Astrocyte of the spinal cord (primary cell): ENCODE results near the gene DRD1.
"Not testable (repeated sequence)": the region's sequence is repeated elsewhere in the genome, so short reads cannot be mapped to it uniquely, and the experiment has no call there.

Source experiments
- DNase-seq: peaks from one replicate; pipeline ENCODE4 v3.0.0; 2011; ENCODE audit warnings: low read depth, low spot score
- H3K4me3 ChIP-seq: 2 replicates; pipeline ENCODE4 v1.5.1; 2011; ENCODE audit warnings: low read depth, mild to moderate bottlenecking, low read length, moderate library complexity
- CTCF ChIP-seq: IDR thresholded peaks from 2 replicates; pipeline ENCODE4 v1.5.1; 2012; ENCODE audit warnings: low read depth, mild to moderate bottlenecking, low read length, inconsistent platforms
- in situ Hi-C: cut with HindIII; loops from 2 replicates; pipeline ENCODE4 v1.10.0; 2017; ENCODE audit warnings: low sequenced_read_pairs

Gene DRD1

GRCh38 chr5:175420383-175420782, 23.6 kb downstream of the DRD1 start:
- no peak for TF ChIP-seq CTCF
- in situ Hi-C loops, result no loop called here
- no peak for DNase-seq
- H3K4me3 ChIP-seq, result no peak overlapping the region

GRCh38 chr5:175418251-175418650, 25.7 kb downstream of the DRD1 start:
- DNase-seq, result no peak
- no peak for TF ChIP-seq CTCF
- in situ Hi-C loops, result no loop called here
- no peak overlapping the region for H3K4me3 ChIP-seq

GRCh38 chr5:175417384-175417783, 26.6 kb downstream of the DRD1 start:
- no peak for TF ChIP-seq CTCF
- in situ Hi-C loops, result no loop called here
- H3K4me3 ChIP-seq, result no peak overlapping the region
- no peak for DNase-seq

- TF ChIP-seq CTCF, result no peak
- in situ Hi-C loops, result no loop called here
- H3K4me3 ChIP-seq, result no peak overlapping the region
- no peak for DNase-seq
These were observed 28.7 kb downstream of the DRD1 start for GRCh38 chr5:175415303-175415702.

GRCh38 chr5:175410926-175411325, 33.1 kb downstream of the DRD1 start:
- H3K4me3 ChIP-seq, result no peak overlapping the region
- no peak for TF ChIP-seq CTCF
- in situ Hi-C loops, result no loop called here
- no peak for DNase-seq

- DNase-seq, result no peak
- in situ Hi-C loops, result no loop called here
- H3K4me3 ChIP-seq, result no peak overlapping the region
- no peak for TF ChIP-seq CTCF
These were observed 37.7 kb downstream of the DRD1 start for GRCh38 chr5:175406300-175406699.

- DNase-seq, H3K4me3 ChIP-seq, in situ Hi-C loops: not testable (repeated sequence)
These were observed 46.2 kb downstream of the DRD1 start for GRCh38 chr5:175397590-175398297.

GRCh38 chr5:175395430-175395829, 48.6 kb downstream of the DRD1 start:
- in situ Hi-C loops, result not testable (repeated sequence)

More at GRCh38 chr5:175395430-175395829, 48.6 kb downstream of the DRD1 start:
- not testable (repeated sequence) for H3K4me3 ChIP-seq, DNase-seq
